Endothelial cell of umbilical vein (primary cell): ENCODE data around the gene OR2V1.

Experiments used
- EZH2 ChIP-seq: IDR thresholded peaks from 2 replicates; pipeline ENCODE4 v1.6.1; 2012; ENCODE audit warnings: borderline replicate concordance, low read depth, mild to moderate bottlenecking, moderate library complexity, low read length, inconsistent platforms; ENCODE audit not compliant: severe bottlenecking
- FOS ChIP-seq: IDR thresholded peaks from 2 replicates; pipeline ENCODE4 v1.6.1; 2011; ENCODE audit warnings: mild to moderate bottlenecking, low read length, moderate library complexity, borderline replicate concordance; ENCODE audit not compliant: insufficient read depth
- GATA2 ChIP-seq: IDR thresholded peaks from 2 replicates; pipeline ENCODE4 v1.7.0; 2011; ENCODE audit warnings: low read depth, mild to moderate bottlenecking, moderate library complexity, mixed read lengths, low read length; ENCODE audit not compliant: insufficient read length, insufficient read depth
- JUN ChIP-seq: IDR thresholded peaks from 2 replicates; pipeline ENCODE4 v1.6.1; 2011; ENCODE audit warnings: borderline replicate concordance, low read depth; ENCODE audit not compliant: insufficient read length, insufficient read depth
- POLR2A ChIP-seq: IDR thresholded peaks from 2 replicates; pipeline ENCODE4 v1.6.1; 2012; ENCODE audit warnings: low read depth, mild to moderate bottlenecking, control low read depth, low read length
- TF ChIP-seq, protein P1 (sequence below), 2 donors: IDR thresholded peaks; 1 replicate in 1 of 2; 2 replicates in 1 of 2; pipeline ENCODE4 v1.5.1; 2011; ENCODE audit warnings: low read length in 2 of 2, mild to moderate bottlenecking in 2 of 2, moderate library complexity in 2 of 2, control low read depth in 1 of 2, inconsistent platforms in 1 of 2, low read depth in 1 of 2; ENCODE audit not compliant: insufficient read depth in 1 of 2; ENCODE audit errors: extremely low read depth in 1 of 2

DNA sequence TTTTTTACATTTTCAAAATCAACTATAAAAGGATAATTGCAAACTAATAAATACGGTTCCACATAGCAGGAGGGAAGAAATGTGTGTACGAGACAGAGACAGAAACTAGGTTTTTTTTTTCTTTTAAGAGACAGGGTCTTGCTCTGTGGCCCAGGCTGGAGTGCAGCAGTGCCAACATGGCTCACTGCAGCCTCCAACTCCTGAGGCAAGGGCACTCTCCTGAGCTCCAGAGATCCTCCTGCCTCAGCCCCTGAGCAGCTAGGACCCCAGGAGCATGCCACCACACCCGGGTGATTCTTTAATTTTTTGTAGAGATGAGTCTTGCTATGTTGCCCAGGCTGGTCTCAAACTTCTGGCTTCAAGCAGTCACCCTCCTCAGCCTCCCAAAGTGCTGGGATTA lies 2.1 kb upstream of the OR2V1 start:
- no peak for TF ChIP-seq EZH2
- TF ChIP-seq POLR2A: no peak
- TF ChIP-seq FOS: no peak
- no peak for TF ChIP-seq JUN
- TF ChIP-seq, protein P1, sequence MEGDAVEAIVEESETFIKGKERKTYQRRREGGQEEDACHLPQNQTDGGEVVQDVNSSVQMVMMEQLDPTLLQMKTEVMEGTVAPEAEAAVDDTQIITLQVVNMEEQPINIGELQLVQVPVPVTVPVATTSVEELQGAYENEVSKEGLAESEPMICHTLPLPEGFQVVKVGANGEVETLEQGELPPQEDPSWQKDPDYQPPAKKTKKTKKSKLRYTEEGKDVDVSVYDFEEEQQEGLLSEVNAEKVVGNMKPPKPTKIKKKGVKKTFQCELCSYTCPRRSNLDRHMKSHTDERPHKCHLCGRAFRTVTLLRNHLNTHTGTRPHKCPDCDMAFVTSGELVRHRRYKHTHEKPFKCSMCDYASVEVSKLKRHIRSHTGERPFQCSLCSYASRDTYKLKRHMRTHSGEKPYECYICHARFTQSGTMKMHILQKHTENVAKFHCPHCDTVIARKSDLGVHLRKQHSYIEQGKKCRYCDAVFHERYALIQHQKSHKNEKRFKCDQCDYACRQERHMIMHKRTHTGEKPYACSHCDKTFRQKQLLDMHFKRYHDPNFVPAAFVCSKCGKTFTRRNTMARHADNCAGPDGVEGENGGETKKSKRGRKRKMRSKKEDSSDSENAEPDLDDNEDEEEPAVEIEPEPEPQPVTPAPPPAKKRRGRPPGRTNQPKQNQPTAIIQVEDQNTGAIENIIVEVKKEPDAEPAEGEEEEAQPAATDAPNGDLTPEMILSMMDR (IDR thresholded peaks at IDR 0.05; ENCODE audit: extremely low read depth in 1 of 2, insufficient read depth in 1 of 2, low read depth in 1 of 2, low read length in 2 of 2): no peak
- no peak for TF ChIP-seq GATA2
